K562 (cell line): ENCODE results near the gene SPATA32. TPM values are rescaled to one million over a fixed set of nuclear protein-coding genes. Genes with fewer than 3 reads are reported as not detected.

Source experiments
- CREM ChIP-seq: IDR thresholded peaks from 2 replicates; pipeline ENCODE4 v1.6.1; 2014; ENCODE audit warnings: antibody characterized with exemption, low read depth
- ELF4 ChIP-seq: fragments of 450-650 bp; formaldehyde crosslinking; IDR thresholded peaks from 2 replicates; pipeline ENCODE4 v1.4.0; 2022; ENCODE audit warnings: missing genetic modification characterization
- EP400 ChIP-seq: fragments of 450-650 bp; IDR thresholded peaks from 2 replicates; pipeline ENCODE4 v1.6.1; 2017; ENCODE audit warnings: antibody characterized with exemption, mild to moderate bottlenecking, moderate library complexity
- JUND ChIP-seq, 2 experiments: IDR thresholded peaks; 2 replicates in 1 of 2; 3 replicates in 1 of 2; pipeline ENCODE4 v1.6.1; 2011; ENCODE audit warnings: borderline replicate concordance in 2 of 2, low read depth in 2 of 2, low read length in 2 of 2, improper control_type of control experiment in 1 of 2, missing biosample characterization in 1 of 2, missing genetic modification characterization in 1 of 2, missing genetic modification reagents in 1 of 2
- LCOR ChIP-seq: sonication (generic); formaldehyde crosslinking; IDR thresholded peaks from 2 replicates; pipeline ENCODE4 v1.8.0; 2022; ENCODE audit warnings: mild to moderate bottlenecking, missing genetic modification reagents
- NR2C2 ChIP-seq, 2 experiments: fragments of 200-800 bp in 1 of 2; sonication (Bioruptor generic) in 1 of 2; sonication (generic) in 1 of 2; formaldehyde crosslinking in 1 of 2; IDR thresholded peaks; 2 replicates each; pipeline versions ENCODE4 v1.6.1 to v1.8.0; 2016 to 2022; ENCODE audit warnings: mild to moderate bottlenecking in 1 of 2, missing compliant biosample characterization in 1 of 2, missing genetic modification characterization in 1 of 2, missing genetic modification reagents in 1 of 2
- RCOR1 ChIP-seq, 2 experiments: IDR thresholded peaks; 2 replicates each; pipeline ENCODE4 v1.6.1; 2012; ENCODE audit warnings: low read depth in 2 of 2, low read length in 2 of 2, borderline replicate concordance in 1 of 2, improper control_type of control experiment in 1 of 2
- TAL1 ChIP-seq: fragments of 450-650 bp; IDR thresholded peaks from 2 replicates; pipeline ENCODE4 v1.6.1; 2016; ENCODE audit warnings: mild to moderate bottlenecking
- TCF3 ChIP-seq: sonication (generic); formaldehyde crosslinking; IDR thresholded peaks from 2 replicates; pipeline ENCODE4 v1.4.0; 2020; ENCODE audit warnings: mild to moderate bottlenecking, missing genetic modification reagents
- TOE1 ChIP-seq, 2 experiments: fragments of 450-650 bp in 1 of 2; sonication (generic) in 1 of 2; formaldehyde crosslinking in 1 of 2; IDR thresholded peaks; 2 replicates each; pipeline versions ENCODE4 v1.7.1 to v1.8.0; 2016 to 2022; ENCODE audit warnings: borderline replicate concordance in 2 of 2, mild to moderate bottlenecking in 2 of 2, antibody characterized with exemption in 1 of 2, inconsistent platforms in 1 of 2, low read depth in 1 of 2, missing genetic modification reagents in 1 of 2, moderate library complexity in 1 of 2
- XRCC4 ChIP-seq: IDR thresholded peaks from one replicate; pipeline ENCODE4 v1.6.1; 2011; ENCODE audit not compliant: insufficient read depth, insufficient read length; ENCODE audit errors: extremely low read depth
- ZNF175 ChIP-seq: fragments of 200-800 bp; sonication (Bioruptor generic); IDR thresholded peaks from 2 replicates; pipeline ENCODE4 v1.6.1; 2016; ENCODE audit warnings: low read depth, mild to moderate bottlenecking, missing genetic modification characterization, missing compliant biosample characterization
- polyA plus RNA-seq, 8 experiments: library from polyadenylated mRNA; depleted of rRNA in 4 of 8; stranded (reverse) in 5 of 8; unstranded in 3 of 8; fragments of >200 nt; fragmentation: Nextera tagmentation in 2 of 8; fragmentation: Illumina TruSeq in 1 of 8; extraction: Ambion mirVana in 2 of 8; extraction: Trizol in 1 of 8; gene quantifications; 2 replicates each; pipeline versions ENCODE4 v1.2.1 to v1.2.3, GENCODE V29; 2011 to 2014; ENCODE audit warnings: inconsistent platforms in 1 of 8, missing spikeins in 1 of 8
- total RNA-seq, 7 experiments: library from RNA; depleted of rRNA in 6 of 7; stranded (reverse); fragments of >200 nt in 6 of 7; fragmentation: Illumina TruSeq in 2 of 7; extraction: Trizol in 2 of 7; gene quantifications; 2 replicates each; pipeline versions ENCODE4 v1.2.1 to v1.2.3, GENCODE V29; 2011 to 2021; ENCODE audit warnings: low replicate concordance in 1 of 7
- TF ChIP-seq, protein P1 (sequence below): fragments of 450-650 bp; IDR thresholded peaks from 2 replicates; pipeline ENCODE4 v1.7.1; 2018; ENCODE audit warnings: mild to moderate bottlenecking, low read depth; ENCODE audit not compliant: partially characterized antibody
- TF ChIP-seq, protein P2 (sequence below), 2 experiments: fragments of 450-650 bp in 1 of 2; IDR thresholded peaks; 2 replicates each; pipeline ENCODE4 v1.6.1; 2011 to 2017; ENCODE audit warnings: low read depth in 2 of 2, antibody characterized with exemption in 1 of 2, borderline replicate concordance in 1 of 2, low read length in 1 of 2, mild to moderate bottlenecking in 1 of 2, mixed read lengths in 1 of 2; ENCODE audit not compliant: control insufficient read depth in 1 of 2
- TF ChIP-seq, protein P3 (sequence below): fragments of 250-450 bp; sonication (Bioruptor Pico); IDR thresholded peaks from 2 replicates; pipeline ENCODE4 v1.8.0; 2022; ENCODE audit warnings: moderate library complexity, mild to moderate bottlenecking, inconsistent platforms

The SPATA32 gene
- total and polyA plus RNA-seq, 9 of the 15 experiments (the other 6 are each of a cell fraction or from before 2014, with no cell fraction given): 0.03 to 0.06 TPM; not detected in 7

DNA sequence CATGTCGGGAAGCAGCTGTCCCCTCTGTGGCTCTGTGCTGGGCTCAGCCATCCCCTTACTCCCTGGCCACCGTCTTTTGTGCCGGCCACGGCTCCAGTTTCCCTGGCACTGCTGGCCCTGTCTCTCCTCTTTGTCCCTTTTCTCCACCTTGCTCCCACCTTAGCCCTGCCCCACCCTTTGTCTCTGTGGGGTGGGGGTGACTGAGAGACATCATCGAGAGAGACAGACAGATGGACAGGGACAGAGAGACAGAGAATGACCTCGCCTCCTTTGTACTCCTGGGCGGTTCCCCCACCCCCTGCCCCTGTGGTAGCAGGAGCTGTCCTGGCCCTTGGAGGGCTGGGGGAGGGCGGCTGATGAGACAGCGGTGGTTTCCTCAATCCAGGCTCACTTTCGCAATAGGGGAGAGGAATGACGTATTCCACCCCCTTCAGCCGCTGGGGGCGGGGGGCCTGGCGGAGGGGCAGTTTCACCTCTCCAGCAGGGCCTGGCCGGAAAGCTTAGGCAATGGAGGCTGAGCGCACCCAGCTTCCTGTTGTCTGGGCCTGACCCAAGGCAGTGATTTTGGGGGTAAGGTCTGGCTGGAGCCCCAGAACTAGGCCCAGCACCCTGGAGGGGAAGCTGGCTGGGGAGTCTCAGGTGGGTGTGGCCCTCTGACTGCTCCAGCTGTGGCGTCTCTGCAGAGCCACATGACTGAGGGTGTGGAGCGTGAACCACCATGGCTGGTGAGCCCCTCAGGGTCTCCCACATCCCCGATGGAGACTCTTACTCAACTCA is 32.9 kb downstream of the SPATA32 start (continued):
- TF ChIP-seq, protein P1, sequence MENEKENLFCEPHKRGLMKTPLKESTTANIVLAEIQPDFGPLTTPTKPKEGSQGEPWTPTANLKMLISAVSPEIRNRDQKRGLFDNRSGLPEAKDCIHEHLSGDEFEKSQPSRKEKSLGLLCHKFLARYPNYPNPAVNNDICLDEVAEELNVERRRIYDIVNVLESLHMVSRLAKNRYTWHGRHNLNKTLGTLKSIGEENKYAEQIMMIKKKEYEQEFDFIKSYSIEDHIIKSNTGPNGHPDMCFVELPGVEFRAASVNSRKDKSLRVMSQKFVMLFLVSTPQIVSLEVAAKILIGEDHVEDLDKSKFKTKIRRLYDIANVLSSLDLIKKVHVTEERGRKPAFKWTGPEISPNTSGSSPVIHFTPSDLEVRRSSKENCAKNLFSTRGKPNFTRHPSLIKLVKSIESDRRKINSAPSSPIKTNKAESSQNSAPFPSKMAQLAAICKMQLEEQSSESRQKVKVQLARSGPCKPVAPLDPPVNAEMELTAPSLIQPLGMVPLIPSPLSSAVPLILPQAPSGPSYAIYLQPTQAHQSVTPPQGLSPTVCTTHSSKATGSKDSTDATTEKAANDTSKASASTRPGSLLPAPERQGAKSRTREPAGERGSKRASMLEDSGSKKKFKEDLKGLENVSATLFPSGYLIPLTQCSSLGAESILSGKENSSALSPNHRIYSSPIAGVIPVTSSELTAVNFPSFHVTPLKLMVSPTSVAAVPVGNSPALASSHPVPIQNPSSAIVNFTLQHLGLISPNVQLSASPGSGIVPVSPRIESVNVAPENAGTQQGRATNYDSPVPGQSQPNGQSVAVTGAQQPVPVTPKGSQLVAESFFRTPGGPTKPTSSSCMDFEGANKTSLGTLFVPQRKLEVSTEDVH: no peak
- no peak for TF ChIP-seq ELF4 (CRISPR knock-in tag)
- TF ChIP-seq TAL1: no peak
- peak; percentile 96 for TF ChIP-seq JUND (IDR thresholded peaks at IDR 0.05; ENCODE audit: borderline replicate concordance, low read depth, low read length)
- TF ChIP-seq JUND (tag; IDR thresholded peaks at IDR 0.05; ENCODE audit: borderline replicate concordance, low read depth, low read length): peak; percentile 95; the same call in 2 of the 3 replicates
- TF ChIP-seq CREM: peak; percentile 97
- TF ChIP-seq LCOR (CRISPR knock-in tag): 0 out of 2 replicates have a peak, but pooled peaks have one; percentile 54
- TF ChIP-seq ZNF175 (CRISPR knock-in tag): peak; percentile 61
- TF ChIP-seq NR2C2 (CRISPR knock-in tag; IDR thresholded peaks at IDR 0.05): no peak
- TF ChIP-seq NR2C2 (tag; IDR thresholded peaks at IDR 0.05): peak; percentile 58; the same call in 1 of the 2 replicates
- TF ChIP-seq XRCC4: no peak
- TF ChIP-seq, protein P2, sequence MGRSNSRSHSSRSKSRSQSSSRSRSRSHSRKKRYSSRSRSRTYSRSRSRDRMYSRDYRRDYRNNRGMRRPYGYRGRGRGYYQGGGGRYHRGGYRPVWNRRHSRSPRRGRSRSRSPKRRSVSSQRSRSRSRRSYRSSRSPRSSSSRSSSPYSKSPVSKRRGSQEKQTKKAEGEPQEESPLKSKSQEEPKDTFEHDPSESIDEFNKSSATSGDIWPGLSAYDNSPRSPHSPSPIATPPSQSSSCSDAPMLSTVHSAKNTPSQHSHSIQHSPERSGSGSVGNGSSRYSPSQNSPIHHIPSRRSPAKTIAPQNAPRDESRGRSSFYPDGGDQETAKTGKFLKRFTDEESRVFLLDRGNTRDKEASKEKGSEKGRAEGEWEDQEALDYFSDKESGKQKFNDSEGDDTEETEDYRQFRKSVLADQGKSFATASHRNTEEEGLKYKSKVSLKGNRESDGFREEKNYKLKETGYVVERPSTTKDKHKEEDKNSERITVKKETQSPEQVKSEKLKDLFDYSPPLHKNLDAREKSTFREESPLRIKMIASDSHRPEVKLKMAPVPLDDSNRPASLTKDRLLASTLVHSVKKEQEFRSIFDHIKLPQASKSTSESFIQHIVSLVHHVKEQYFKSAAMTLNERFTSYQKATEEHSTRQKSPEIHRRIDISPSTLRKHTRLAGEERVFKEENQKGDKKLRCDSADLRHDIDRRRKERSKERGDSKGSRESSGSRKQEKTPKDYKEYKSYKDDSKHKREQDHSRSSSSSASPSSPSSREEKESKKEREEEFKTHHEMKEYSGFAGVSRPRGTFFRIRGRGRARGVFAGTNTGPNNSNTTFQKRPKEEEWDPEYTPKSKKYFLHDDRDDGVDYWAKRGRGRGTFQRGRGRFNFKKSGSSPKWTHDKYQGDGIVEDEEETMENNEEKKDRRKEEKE (IDR thresholded peaks at IDR 0.05; ENCODE audit: borderline replicate concordance in 1 of 2, control insufficient read depth in 1 of 2, low read depth in 2 of 2, low read length in 1 of 2): no peak
- TF ChIP-seq TCF3 (CRISPR knock-in tag): no peak
- peak; percentile 13 to 91; a peak in 2 of 4 replicates for TF ChIP-seq RCOR1 (IDR thresholded peaks at IDR 0.05; ENCODE audit: borderline replicate concordance in 1 of 2, low read depth in 2 of 2, low read length in 2 of 2)
- TF ChIP-seq EP400: peak; percentile 80
- TF ChIP-seq TOE1 (IDR thresholded peaks at IDR 0.05; ENCODE audit: borderline replicate concordance): peak; percentile 65; the same call in 1 of the 2 replicates
- no peak for TF ChIP-seq TOE1 (CRISPR knock-in tag; IDR thresholded peaks at IDR 0.05; ENCODE audit: borderline replicate concordance, low read depth)
- TF ChIP-seq, protein P3, sequence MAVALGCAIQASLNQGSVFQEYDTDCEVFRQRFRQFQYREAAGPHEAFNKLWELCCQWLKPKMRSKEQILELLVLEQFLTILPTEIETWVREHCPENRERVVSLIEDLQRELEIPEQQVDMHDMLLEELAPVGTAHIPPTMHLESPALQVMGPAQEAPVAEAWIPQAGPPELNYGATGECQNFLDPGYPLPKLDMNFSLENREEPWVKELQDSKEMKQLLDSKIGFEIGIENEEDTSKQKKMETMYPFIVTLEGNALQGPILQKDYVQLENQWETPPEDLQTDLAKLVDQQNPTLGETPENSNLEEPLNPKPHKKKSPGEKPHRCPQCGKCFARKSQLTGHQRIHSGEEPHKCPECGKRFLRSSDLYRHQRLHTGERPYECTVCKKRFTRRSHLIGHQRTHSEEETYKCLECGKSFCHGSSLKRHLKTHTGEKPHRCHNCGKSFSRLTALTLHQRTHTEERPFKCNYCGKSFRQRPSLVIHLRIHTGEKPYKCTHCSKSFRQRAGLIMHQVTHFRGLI (CRISPR knock-in tag): no peak
